SK-N-SH treated with all-trans-retinoic acid at 6 μM for 48 hours (cell line): ENCODE measurements around the gene GALNT3.

ENCODE experiments used
- ARNTL ChIP-seq: fragments of 450-650 bp; formaldehyde crosslinking; IDR thresholded peaks from 2 replicates; pipeline ENCODE4 v1.5.0; 2020; ENCODE audit warnings: low read depth, mild to moderate bottlenecking, moderate library complexity, borderline replicate concordance
- CSDC2 ChIP-seq: fragments of 250-450 bp; sonication (Bioruptor Pico); IDR thresholded peaks from 2 replicates; pipeline ENCODE4 v1.5.0; 2020; ENCODE audit warnings: mild to moderate bottlenecking, moderate library complexity
- GLIS3 ChIP-seq: fragments of 250-450 bp; sonication (Bioruptor Pico); IDR thresholded peaks from 2 replicates; pipeline ENCODE4 v1.5.0; 2020; ENCODE audit warnings: mild to moderate bottlenecking, moderate library complexity
- PATZ1 ChIP-seq: fragments of 250-450 bp; sonication (Bioruptor Pico); IDR thresholded peaks from 2 replicates; pipeline ENCODE4 v1.8.0; 2020; ENCODE audit warnings: mild to moderate bottlenecking, moderate library complexity, borderline replicate concordance
- PPARA ChIP-seq: fragments of 250-450 bp; sonication (Bioruptor Pico); IDR thresholded peaks from 2 replicates; pipeline ENCODE4 v1.5.0; 2020; ENCODE audit warnings: mild to moderate bottlenecking, borderline replicate concordance
- RARB ChIP-seq: fragments of 250-450 bp; sonication (Bioruptor Pico); IDR thresholded peaks from 2 replicates; pipeline ENCODE4 v1.8.0; 2021; ENCODE audit warnings: mild to moderate bottlenecking, moderate library complexity
- TCF4 ChIP-seq: fragments of 250-450 bp; sonication (Bioruptor Pico); IDR thresholded peaks from 2 replicates; pipeline ENCODE4 v1.8.0; 2021; ENCODE audit warnings: mild to moderate bottlenecking, moderate library complexity, borderline replicate concordance
- TSHZ2 ChIP-seq: fragments of 250-450 bp; sonication (Bioruptor Pico); IDR thresholded peaks from 2 replicates; pipeline ENCODE4 v1.5.0; 2020; ENCODE audit warnings: mild to moderate bottlenecking, moderate library complexity
- TF ChIP-seq, protein P1 (sequence below): fragments of 250-450 bp; sonication (Bioruptor Pico); IDR thresholded peaks from 2 replicates; pipeline ENCODE4 v1.8.0; 2021; ENCODE audit warnings: low read depth, mild to moderate bottlenecking, moderate library complexity, borderline replicate concordance
- TF ChIP-seq, protein P2 (sequence below): fragments of 250-450 bp; sonication (Bioruptor Pico); IDR thresholded peaks from 2 replicates; pipeline ENCODE4 v1.5.1; 2020; ENCODE audit warnings: low read depth, mild to moderate bottlenecking, moderate library complexity

GRCh38 chr2:165796819-165797530 is 2.9 kb upstream of the GALNT3 start:
- no peak for TF ChIP-seq GLIS3 (CRISPR knock-in tag)
- no peak for TF ChIP-seq CSDC2 (CRISPR knock-in tag)
- TF ChIP-seq, protein P1, sequence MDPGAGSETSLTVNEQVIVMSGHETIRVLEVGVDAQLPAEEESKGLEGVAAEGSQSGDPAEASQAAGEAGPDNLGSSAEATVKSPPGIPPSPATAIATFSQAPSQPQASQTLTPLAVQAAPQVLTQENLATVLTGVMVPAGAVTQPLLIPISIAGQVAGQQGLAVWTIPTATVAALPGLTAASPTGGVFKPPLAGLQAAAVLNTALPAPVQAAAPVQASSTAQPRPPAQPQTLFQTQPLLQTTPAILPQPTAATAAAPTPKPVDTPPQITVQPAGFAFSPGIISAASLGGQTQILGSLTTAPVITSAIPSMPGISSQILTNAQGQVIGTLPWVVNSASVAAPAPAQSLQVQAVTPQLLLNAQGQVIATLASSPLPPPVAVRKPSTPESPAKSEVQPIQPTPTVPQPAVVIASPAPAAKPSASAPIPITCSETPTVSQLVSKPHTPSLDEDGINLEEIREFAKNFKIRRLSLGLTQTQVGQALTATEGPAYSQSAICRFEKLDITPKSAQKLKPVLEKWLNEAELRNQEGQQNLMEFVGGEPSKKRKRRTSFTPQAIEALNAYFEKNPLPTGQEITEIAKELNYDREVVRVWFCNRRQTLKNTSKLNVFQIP (CRISPR knock-in tag), result no peak
- no peak for TF ChIP-seq TCF4 (CRISPR knock-in tag)
- no peak for TF ChIP-seq ARNTL
- TF ChIP-seq, protein P2, sequence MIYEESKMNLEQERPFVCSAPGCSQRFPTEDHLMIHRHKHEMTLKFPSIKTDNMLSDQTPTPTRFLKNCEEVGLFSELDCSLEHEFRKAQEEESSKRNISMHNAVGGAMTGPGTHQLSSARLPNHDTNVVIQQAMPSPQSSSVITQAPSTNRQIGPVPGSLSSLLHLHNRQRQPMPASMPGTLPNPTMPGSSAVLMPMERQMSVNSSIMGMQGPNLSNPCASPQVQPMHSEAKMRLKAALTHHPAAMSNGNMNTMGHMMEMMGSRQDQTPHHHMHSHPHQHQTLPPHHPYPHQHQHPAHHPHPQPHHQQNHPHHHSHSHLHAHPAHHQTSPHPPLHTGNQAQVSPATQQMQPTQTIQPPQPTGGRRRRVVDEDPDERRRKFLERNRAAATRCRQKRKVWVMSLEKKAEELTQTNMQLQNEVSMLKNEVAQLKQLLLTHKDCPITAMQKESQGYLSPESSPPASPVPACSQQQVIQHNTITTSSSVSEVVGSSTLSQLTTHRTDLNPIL (CRISPR knock-in tag), result no peak
- no peak for TF ChIP-seq RARB (CRISPR knock-in tag)
- no peak for TF ChIP-seq PPARA (CRISPR knock-in tag)
- no peak for TF ChIP-seq PATZ1 (CRISPR knock-in tag)
- no peak for TF ChIP-seq TSHZ2
